HG03354 (cell line): ENCODE measurements around the gene S100A4.
"Not testable (repeated sequence)": the region's sequence is repeated elsewhere in the genome, so short reads cannot be mapped to it uniquely, and the experiment has no call there.

Experiments
- ATAC-seq: cut with Tn5 transposase; IDR thresholded peaks from one replicate; pipeline ENCODE4 v1.9.1; 2021; ENCODE audit warnings: mild to moderate bottlenecking; ENCODE audit not compliant: unreplicated experiment, poor library complexity, severe bottlenecking

Gene S100A4

DNA sequence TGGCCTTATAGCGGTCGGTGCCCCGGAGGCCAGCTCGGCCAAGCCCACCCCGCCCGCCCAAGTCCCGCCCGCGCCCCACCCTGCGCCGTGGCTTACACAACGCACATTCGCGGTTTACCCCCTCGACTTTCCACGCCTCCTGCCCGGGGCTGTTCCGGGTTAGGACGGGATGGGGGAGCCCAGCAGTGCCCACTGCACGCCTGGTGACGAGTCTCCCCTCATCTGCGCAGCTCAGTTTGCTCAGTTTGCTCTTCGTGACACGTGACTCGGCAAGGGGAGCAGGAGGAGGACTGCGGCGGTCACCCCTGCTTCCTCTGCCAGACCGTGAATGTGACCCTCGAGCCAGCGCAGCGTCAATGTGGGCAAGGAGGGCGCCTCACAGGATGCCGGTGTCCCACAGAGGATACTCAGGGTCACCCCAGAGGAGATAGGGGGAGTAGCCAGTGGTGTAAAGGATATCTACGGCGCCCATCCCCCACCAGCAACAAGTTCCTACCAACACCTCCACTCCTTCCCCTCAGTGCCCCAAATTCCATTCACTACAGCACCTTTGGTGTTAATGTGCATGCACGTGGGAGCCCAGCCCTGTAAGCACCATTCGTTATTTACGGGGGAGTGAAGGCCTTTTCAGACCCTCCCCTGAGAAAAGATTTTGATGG, 9.5 kb downstream of the S100A4 start:
- peak; percentile 55 for ATAC-seq

DNA sequence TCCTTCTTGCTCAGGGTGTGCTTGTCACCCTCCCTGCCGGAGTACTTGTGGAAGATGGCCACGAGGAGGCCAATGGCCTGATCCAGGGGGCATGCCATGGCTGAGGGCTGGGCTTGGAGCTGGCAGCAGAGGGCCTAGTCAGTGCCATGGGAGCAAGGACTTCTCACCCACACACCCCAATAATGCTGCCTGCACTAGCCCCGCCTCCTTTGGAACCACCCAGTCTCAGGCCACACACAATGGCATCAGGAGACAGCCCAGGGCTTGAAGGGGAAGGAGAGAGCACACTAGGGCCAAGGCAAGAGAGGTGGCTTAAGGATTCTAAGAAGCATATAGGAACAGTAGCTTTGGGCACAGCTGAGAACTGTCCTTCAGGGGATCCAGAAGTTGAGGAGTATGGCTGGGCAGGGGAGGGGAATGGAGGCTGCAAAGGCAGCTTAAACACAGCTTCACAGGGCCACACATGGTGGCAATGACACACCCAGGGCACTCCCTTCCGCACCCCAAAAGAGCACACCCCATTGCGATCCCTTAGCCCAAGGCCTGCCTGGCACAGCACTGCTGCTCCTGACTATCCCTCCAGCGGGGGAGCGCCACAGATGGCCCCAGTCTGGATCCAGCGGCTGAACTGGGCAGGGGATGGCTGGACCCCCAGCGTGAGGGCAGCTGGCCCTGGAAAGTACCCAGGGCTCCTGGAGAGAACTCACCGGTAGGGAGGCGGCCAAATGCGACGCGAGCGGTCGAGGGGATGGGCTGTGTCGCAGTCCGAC, 10.2 kb downstream of the S100A4 start, which contains the start of gene S100A6:
TSS of gene S100A6 (minus strand) at position 750 of the 770 bp plus-strand sequence. CDS start at position 98, 652 bp downstream.
- ATAC-seq = peak; percentile 26

DNA sequence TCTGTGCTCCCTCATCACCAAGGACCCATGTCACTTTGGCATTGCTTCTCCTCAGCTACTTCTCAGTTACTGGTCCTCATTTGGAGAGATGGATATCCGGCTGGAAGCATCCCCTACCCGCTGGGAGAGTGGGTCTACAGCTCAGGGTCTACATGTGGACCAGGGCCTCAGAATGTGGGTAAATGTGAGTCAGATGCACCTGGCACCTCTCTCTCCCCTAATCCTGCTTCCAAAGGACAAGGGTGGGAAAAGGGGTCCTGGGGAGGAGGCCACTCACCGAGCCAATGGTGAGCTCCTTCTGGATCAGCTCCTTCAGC, 10.7 kb downstream of the S100A4 start:
- no peak for ATAC-seq

DNA sequence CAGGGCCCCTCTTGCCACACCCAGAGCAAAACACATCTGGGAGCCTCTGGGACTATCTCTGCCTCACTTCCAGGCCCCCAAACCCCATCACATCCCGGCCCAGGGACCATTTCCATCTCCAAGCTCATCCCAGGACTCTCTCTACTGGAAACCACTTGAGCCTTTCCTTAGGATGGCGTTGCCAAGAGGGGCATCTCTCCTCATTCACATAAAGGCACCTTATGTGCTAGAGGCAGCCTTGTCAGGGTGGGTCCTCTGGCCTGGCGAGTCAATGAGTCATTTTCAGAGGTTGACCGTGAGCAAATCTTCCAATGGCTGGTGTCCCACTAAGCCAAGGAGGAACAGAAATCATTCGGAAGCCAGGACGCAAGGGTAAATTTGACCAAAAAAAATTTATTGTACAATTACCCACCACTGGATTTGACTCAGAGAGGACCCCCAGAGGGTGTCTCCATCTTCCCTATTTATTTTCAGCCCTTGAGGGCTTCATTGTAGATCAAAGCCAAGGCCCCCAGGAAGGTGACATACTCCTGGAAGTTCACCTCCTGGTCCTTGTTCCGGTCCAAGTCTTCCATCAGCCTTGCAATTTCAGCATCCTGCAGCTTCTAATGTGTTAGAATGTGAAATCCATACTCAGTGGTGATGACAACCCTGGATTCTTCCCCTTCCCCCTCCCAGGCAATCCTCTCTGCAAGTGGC, 11.2 kb downstream of the S100A4 start:
- ATAC-seq = no peak

DNA sequence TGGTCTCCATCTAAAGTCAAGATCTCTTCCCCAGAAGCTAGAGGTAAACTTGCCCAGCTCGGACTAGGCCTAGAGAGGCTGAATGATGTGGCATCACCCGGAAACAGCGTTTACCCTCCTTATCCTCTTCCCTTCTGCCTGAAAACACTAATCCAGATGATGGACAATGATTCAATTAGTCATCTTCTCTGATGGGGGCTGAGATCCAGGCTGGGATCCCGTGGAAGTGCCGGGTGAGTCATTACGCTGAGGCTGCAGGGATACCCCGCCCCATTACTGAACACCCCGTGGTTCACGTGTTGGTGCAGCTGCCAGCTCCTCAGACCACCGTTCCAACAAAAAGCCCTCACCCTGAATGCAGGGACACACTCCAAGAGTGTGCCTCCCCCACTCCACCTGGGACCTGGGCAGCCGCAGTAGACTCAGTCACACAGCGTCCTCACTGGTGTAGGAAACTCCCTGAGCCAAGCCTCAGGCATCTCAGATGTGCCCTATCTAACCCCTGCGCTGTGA, 11.9 kb downstream of the S100A4 start:
- ATAC-seq = no peak

- ATAC-seq = no peak
Measured at GRCh38 chr1:153532769-153533599, 12.6 kb downstream of the S100A4 start.

DNA sequence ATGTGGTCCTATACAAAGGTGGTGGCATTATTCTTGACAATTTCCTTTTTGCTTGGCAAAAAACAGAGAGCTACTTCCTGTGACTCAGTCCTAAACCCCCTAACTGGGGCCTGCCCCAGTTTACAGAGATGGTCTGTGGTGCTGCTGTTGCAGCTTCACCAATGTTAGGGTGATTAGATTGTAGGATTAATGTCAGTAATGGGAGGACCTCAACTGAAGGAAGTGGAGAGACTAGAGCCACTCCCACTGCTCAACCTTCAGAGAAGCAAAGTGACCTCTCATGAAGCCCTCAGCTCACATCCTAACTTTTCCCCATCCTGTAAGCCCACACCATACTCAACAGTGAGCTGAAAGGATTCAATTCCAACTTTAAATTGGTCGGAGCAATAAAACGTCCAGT, 13.4 kb downstream of the S100A4 start:
- no peak for ATAC-seq

GRCh38 chr1:153531638-153532037, 14.0 kb downstream of the S100A4 start:
- no peak for ATAC-seq

GRCh38 chr1:153527683-153528040, 17.9 kb downstream of the S100A4 start:
- ATAC-seq = no peak

DNA sequence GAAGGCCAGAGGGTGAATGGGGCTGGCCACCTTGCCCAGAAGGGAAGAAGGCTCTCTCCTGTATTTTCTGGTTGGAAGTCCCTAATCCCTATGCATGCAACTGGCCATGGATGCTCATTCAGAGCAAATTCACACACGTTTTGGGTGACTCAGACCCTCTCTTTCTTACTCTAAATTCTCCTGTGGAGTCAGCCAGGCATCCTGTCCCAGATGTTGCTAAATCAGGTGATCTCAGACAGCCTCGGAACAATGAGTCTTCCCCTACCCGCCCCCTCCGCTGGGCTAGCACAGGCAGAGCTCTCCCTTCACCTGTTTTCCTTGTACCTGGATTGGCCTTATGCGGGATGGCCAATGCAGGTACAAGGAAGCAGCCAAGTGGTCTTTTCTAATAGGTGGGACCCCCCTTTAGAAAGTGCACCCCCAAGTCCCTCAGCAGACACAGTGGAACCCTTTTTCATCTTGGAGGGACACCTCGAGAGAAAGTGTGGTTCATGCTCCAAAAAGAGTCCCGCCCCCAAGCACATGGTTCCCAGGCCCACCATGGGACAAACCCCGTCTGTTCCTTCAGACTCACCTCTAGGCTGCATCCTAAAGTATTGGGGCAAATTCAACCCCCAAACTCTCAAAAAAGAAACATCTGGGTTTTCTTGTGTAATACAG, 18.5 kb downstream of the S100A4 start:
- no peak for ATAC-seq

GRCh38 chr1:153526132-153526543, 19.5 kb downstream of the S100A4 start:
- ATAC-seq = no peak

GRCh38 chr1:153525088-153525728, 20.4 kb downstream of the S100A4 start:
- ATAC-seq = no peak

GRCh38 chr1:153522353-153523048, 23.1 kb downstream of the S100A4 start:
- not testable (repeated sequence) for ATAC-seq

GRCh38 chr1:153521808-153522207, 23.8 kb downstream of the S100A4 start:
- not testable (repeated sequence) for ATAC-seq

GRCh38 chr1:153520818-153521476, 24.7 kb downstream of the S100A4 start:
- no peak for ATAC-seq

- ATAC-seq = not testable (repeated sequence)
Measured at GRCh38 chr1:153520137-153520691, 25.4 kb downstream of the S100A4 start.

- ATAC-seq = no peak
Measured at GRCh38 chr1:153519242-153519641, 26.4 kb downstream of the S100A4 start.
